H1 (cell line): ENCODE data around the gene ASCC1. TPM values are rescaled to one million over a fixed set of nuclear protein-coding genes. Genes with fewer than 3 reads are reported as not detected.

Experiments
- CTCF ChIA-PET: fragments of 300-600 bp; sonication (Branson Sonifier 250); formaldehyde crosslinking; loops from one replicate; lab custom pipeline; 2021; ENCODE audit not compliant: partially characterized antibody; lab: Charles Lee
- POLR2A ChIA-PET: fragments of 300-600 bp; sonication (Branson Sonifier 250); formaldehyde crosslinking; loops from one replicate; lab custom pipeline; 2021; ENCODE audit warnings: inconsistent platforms; ENCODE audit not compliant: partially characterized antibody; lab: Charles Lee
- DNase-seq, 2 experiments: peaks; one replicate each; pipeline versions ENCODE4 v3.0.0 to v3.0.0-alpha.2; 2010 to 2022; ENCODE audit warnings: low spot score in 2 of 2, low read depth in 1 of 2, mixed read lengths in 1 of 2
- FAIRE-seq: peaks from 2 replicates; lab custom pipeline; 2011; peaks lifted over from hg19 to GRCh38; lab: Jason Lieb, UNC
- H2AFZ ChIP-seq: 2 replicates; pipeline ENCODE4 v1.8.1; 2012; ENCODE audit warnings: low read length, inconsistent platforms
- H2AK5ac ChIP-seq: 2 replicates; pipeline ENCODE4 v1.6.1; 2013; ENCODE audit warnings: low read depth, low read length
- H2BK120ac ChIP-seq: replicated peaks from 2 replicates; pipeline ENCODE3; 2013; ENCODE audit warnings: low read depth, low read length, inconsistent platforms
- H2BK12ac ChIP-seq: 2 replicates; pipeline ENCODE4 v1.6.1; 2013; ENCODE audit warnings: low read depth, low read length
- H2BK15ac ChIP-seq: 2 replicates; pipeline ENCODE4 v1.6.1; 2013; ENCODE audit warnings: low read length
- H2BK20ac ChIP-seq: 2 replicates; pipeline ENCODE4 v1.6.1; 2013; ENCODE audit warnings: low read length
- H2BK5ac ChIP-seq: 2 replicates; pipeline ENCODE4 v1.6.1; 2013; ENCODE audit warnings: low read depth, low read length
- H3K14ac ChIP-seq: 2 replicates; pipeline ENCODE4 v1.6.1; 2013; ENCODE audit warnings: inconsistent platforms; ENCODE audit not compliant: insufficient read length
- H3K18ac ChIP-seq: 2 replicates; pipeline ENCODE4 v1.6.1; 2013; ENCODE audit warnings: low read length; ENCODE audit errors: extremely low read depth
- H3K23ac ChIP-seq: 2 replicates; pipeline ENCODE4 v1.6.1; 2013; ENCODE audit warnings: inconsistent platforms; ENCODE audit not compliant: insufficient read length
- H3K23me2 ChIP-seq: 2 replicates; pipeline ENCODE4 v1.6.1; 2013; ENCODE audit warnings: low read depth, low read length
- H3K27ac ChIP-seq: 2 replicates; pipeline ENCODE4 v1.6.1; 2011; ENCODE audit warnings: low read depth, low read length, inconsistent platforms
- H3K27me3 ChIP-seq, 4 experiments: replicated peaks in 1 of 4; 1 replicate in 1 of 4; 2 replicates in 3 of 4; pipeline versions ENCODE4 v1.6.1 to v1.8.1; 2011 to 2013; ENCODE audit warnings: low read length in 3 of 4, mild to moderate bottlenecking in 3 of 4, inconsistent platforms in 2 of 4, mixed read lengths in 2 of 4, moderate library complexity in 1 of 4; ENCODE audit not compliant: control insufficient read depth in 3 of 4, insufficient read depth in 3 of 4; ENCODE audit errors: extremely low read depth in 1 of 4
- H3K36me3 ChIP-seq, 4 experiments: 2 replicates each; pipeline versions ENCODE4 v1.6.1 to v1.8.1; 2011 to 2013; ENCODE audit warnings: mild to moderate bottlenecking in 4 of 4, low read length in 3 of 4, moderate library complexity in 2 of 4, control low read depth in 1 of 4, inconsistent platforms in 1 of 4; ENCODE audit not compliant: insufficient read depth in 4 of 4, control insufficient read depth in 2 of 4
- H3K4ac ChIP-seq: replicated peaks from 2 replicates; pipeline ENCODE3; 2013; ENCODE audit warnings: low read length, low read depth, mixed read lengths, inconsistent platforms; ENCODE audit not compliant: insufficient read length
- H3K4me1 ChIP-seq, 4 experiments: replicated peaks in 1 of 4; 1 replicate in 1 of 4; 2 replicates in 3 of 4; pipeline versions ENCODE4 v1.6.1 to v1.8.1; 2011 to 2013; ENCODE audit warnings: low read length in 3 of 4, inconsistent platforms in 2 of 4, mixed read lengths in 1 of 4; ENCODE audit not compliant: insufficient read depth in 4 of 4, control insufficient read depth in 3 of 4
- H3K4me2 ChIP-seq, 2 experiments: 2 replicates each; pipeline versions ENCODE4 v1.6.1 to v1.8.1; 2011 to 2013; ENCODE audit warnings: low read depth in 2 of 2, low read length in 2 of 2, control low read depth in 1 of 2, inconsistent platforms in 1 of 2, mild to moderate bottlenecking in 1 of 2; ENCODE audit not compliant: insufficient read depth in 1 of 2
- H3K4me3 ChIP-seq, 4 experiments: fragments of 200-600, 300-600 bp in 1 of 4; sonication (generic), shearing (Covaris generic), sonication (Bioruptor Twin) in 1 of 4; 2 replicates each; pipeline versions ENCODE4 v1.5.1 to v1.8.1; 2011 to 2016; ENCODE audit warnings: low read length in 4 of 4, low read depth in 3 of 4, control low read depth in 2 of 4, inconsistent platforms in 2 of 4, mild to moderate bottlenecking in 2 of 4, mixed read lengths in 1 of 4, moderate library complexity in 1 of 4; ENCODE audit not compliant: insufficient read depth in 2 of 4; ENCODE audit errors: extremely low read depth in 1 of 4
- H3K56ac ChIP-seq: replicated peaks from 2 replicates; pipeline ENCODE3; 2013; ENCODE audit warnings: low read depth, mild to moderate bottlenecking, mixed read lengths, low read length, inconsistent platforms; ENCODE audit not compliant: insufficient read length
- H3K79me1 ChIP-seq: 2 replicates; pipeline ENCODE4 v1.6.1; 2013; ENCODE audit warnings: low read depth, low read length, control low read depth
- H3K79me2 ChIP-seq, 2 experiments: 2 replicates each; pipeline versions ENCODE4 v1.6.1 to v1.8.1; 2012 to 2013; ENCODE audit warnings: low read length in 2 of 2, mild to moderate bottlenecking in 2 of 2, inconsistent platforms in 1 of 2; ENCODE audit not compliant: insufficient read depth in 2 of 2, control insufficient read depth in 1 of 2
- H3K9ac ChIP-seq, 4 experiments: replicated peaks in 1 of 4; 1 replicate in 1 of 4; 2 replicates in 3 of 4; pipeline versions ENCODE4 v1.6.1 to v1.8.1; 2011 to 2013; ENCODE audit warnings: low read depth in 3 of 4, low read length in 3 of 4, control low read depth in 2 of 4, mild to moderate bottlenecking in 2 of 4, moderate library complexity in 2 of 4, inconsistent platforms in 1 of 4; ENCODE audit errors: extremely low read depth in 1 of 4
- H3K9me3 ChIP-seq, 2 experiments: 2 replicates each; pipeline versions ENCODE4 v1.6.1 to v1.8.1; 2012 to 2013; ENCODE audit warnings: mild to moderate bottlenecking in 2 of 2, moderate library complexity in 2 of 2, control low read depth in 1 of 2, inconsistent platforms in 1 of 2, low read depth in 1 of 2, low read length in 1 of 2, mixed read lengths in 1 of 2; ENCODE audit not compliant: insufficient read depth in 2 of 2
- H4K20me1 ChIP-seq, 2 experiments: replicated peaks in 1 of 2; 2 replicates each; pipeline versions ENCODE3 to v1.8.1; 2011 to 2013; ENCODE audit warnings: inconsistent platforms in 2 of 2, low read length in 2 of 2, mild to moderate bottlenecking in 1 of 2; ENCODE audit not compliant: insufficient read depth in 2 of 2, control insufficient read depth in 1 of 2
- H4K5ac ChIP-seq: 2 replicates; pipeline ENCODE4 v1.6.1; 2013; ENCODE audit warnings: low read length, low read depth, mixed read lengths, inconsistent platforms; ENCODE audit not compliant: insufficient read length
- H4K8ac ChIP-seq: 2 replicates; pipeline ENCODE4 v1.8.0; 2013; ENCODE audit warnings: mild to moderate bottlenecking, moderate library complexity, low read length, inconsistent platforms; ENCODE audit not compliant: insufficient read depth; ENCODE audit errors: extremely low read depth
- H4K91ac ChIP-seq: replicated peaks from 2 replicates; pipeline ENCODE3; 2013; ENCODE audit warnings: low read length, mixed read lengths, inconsistent platforms; ENCODE audit not compliant: insufficient read length
- ASH2L ChIP-seq: fragments of 200-600, 300-600 bp; sonication (generic); IDR thresholded peaks from one replicate; pipeline ENCODE4 v1.7.1; 2017; ENCODE audit warnings: low read length
- CBX5 ChIP-seq: fragments of 300-800, 300-1000 bp; sonication (generic); IDR thresholded peaks from 2 replicates; pipeline ENCODE4 v1.7.1; 2016; ENCODE audit warnings: antibody characterized with exemption, low read length, low read depth
- CREB1 ChIP-seq: IDR thresholded peaks from 2 replicates; pipeline ENCODE4 v1.6.1; 2012; ENCODE audit warnings: inconsistent platforms
- HDAC6 ChIP-seq: IDR thresholded peaks from one replicate; pipeline ENCODE4 v1.7.1; 2012; ENCODE audit warnings: low read depth, mild to moderate bottlenecking, inconsistent platforms, low read length, moderate library complexity
- JUND ChIP-seq: IDR thresholded peaks from 2 replicates; pipeline ENCODE4 v1.6.1; 2011; ENCODE audit warnings: mild to moderate bottlenecking, improper control_type of control experiment, low read length
- MAFK ChIP-seq: IDR thresholded peaks from 2 replicates; pipeline ENCODE4 v1.6.1; 2012; ENCODE audit warnings: low read depth, mild to moderate bottlenecking, improper control_type of control experiment, low read length
- NANOG ChIP-seq: IDR thresholded peaks from 2 replicates; pipeline ENCODE4 v1.6.1; 2011; ENCODE audit warnings: low read length, low read depth, mild to moderate bottlenecking, inconsistent platforms; ENCODE audit not compliant: insufficient read depth, poor library complexity, severe bottlenecking
- SIN3A ChIP-seq, 2 experiments: IDR thresholded peaks in 1 of 2; conservative IDR thresholded peaks in 1 of 2; 2 replicates each; pipeline ENCODE4 v1.6.1; 2011 to 2012; ENCODE audit warnings: low read length in 2 of 2, improper control_type of control experiment in 1 of 2, low read depth in 1 of 2, mild to moderate bottlenecking in 1 of 2
- SP1 ChIP-seq: IDR thresholded peaks from 2 replicates; pipeline ENCODE4 v1.6.1; 2011; ENCODE audit warnings: low read depth, low read length
- SRF ChIP-seq: IDR thresholded peaks from 2 replicates; pipeline ENCODE4 v1.6.1; 2011; ENCODE audit warnings: mild to moderate bottlenecking, low read depth, low read length, moderate library complexity
- TBP ChIP-seq: IDR thresholded peaks from 2 replicates; pipeline ENCODE4 v1.6.1; 2011; ENCODE audit warnings: low read depth, low read length, improper control_type of control experiment
- TCF12 ChIP-seq: IDR thresholded peaks from 2 replicates; pipeline ENCODE4 v1.6.1; 2011; ENCODE audit warnings: low read depth, mild to moderate bottlenecking, low read length
- USF2 ChIP-seq: IDR thresholded peaks from 2 replicates; pipeline ENCODE4 v1.6.1; 2011; ENCODE audit warnings: low read length, improper control_type of control experiment
- WGBS, 2 experiments: shearing (Covaris generic) in 1 of 2; methylation state at CpG; one replicate each; pipeline versions ENCODE4 v1.1.6 to v1.1.7; 2013 to 2015; ENCODE audit warnings: low lambda C conversion rate in 2 of 2, mixed read lengths in 2 of 2, inconsistent platforms in 1 of 2, low coverage in 1 of 2, missing lambda C conversion rate in 1 of 2; ENCODE audit not compliant: insufficient replicate concordance in 2 of 2, insufficient coverage in 1 of 2, insufficient read length in 1 of 2; ENCODE audit errors: extremely low coverage in 1 of 2, missing lambda C conversion rate in 1 of 2; 5-methylcytosine and 5-hydroxymethylcytosine counted together
- polyA plus RNA-seq, 7 experiments: library from polyadenylated mRNA; depleted of rRNA in 3 of 7; stranded (reverse) in 5 of 7; unstranded in 2 of 7; fragments of >200 nt in 5 of 7; fragments of 200-250 nt in 2 of 7; gene quantifications; 1 replicate in 5 of 7; 2 replicates in 1 of 7; 4 replicates in 1 of 7; pipeline versions ENCODE4 v1.2.1 to v1.2.3, GENCODE V29; 2011 to 2013; ENCODE audit warnings: missing spikeins in 2 of 7, mixed read lengths in 2 of 7
- total RNA-seq: library from RNA; stranded (reverse); fragmentation: NEBNext Ultra II Directional; extraction: Animal tissue kit (Norgen Biotek cat#: 25700); gene quantifications from 2 replicates; pipeline ENCODE4 v1.2.1, GENCODE V29; 2021

Gene ASCC1
- total and polyA plus RNA-seq, 2 of the 8 experiments (the other 6 are each of a cell fraction or from before 2014, with no cell fraction given), result 25.6 to 35.8 TPM

GRCh38 chr10:72092987-72093386, 123.1 kb downstream of the ASCC1 start:
- no peak for DNase-seq
- Histone ChIP-seq H3K4me2 (no peak overlapping the region), H2BK15ac (no peak overlapping the region), H3K23ac (no peak overlapping the region), H3K9ac (no peak overlapping the region), H3K4me3 (no peak overlapping the region), H3K23me2 (peaks cover 2% of the 10 kb centered on the region; the same call in 1 of the 2 replicates), H3K79me1 (no peaks in the 10 kb centered on the region), H4K91ac (no peak overlapping the region), H2BK120ac (no peak overlapping the region), H3K9me3 (no peaks in the 10 kb centered on the region), H3K79me2 (no peaks in the 10 kb centered on the region), H3K27ac (no peak overlapping the region), H2AFZ (no peak overlapping the region), H3K4me1 (peaks cover 3 to 8% (median 5%) of the 10 kb centered on the region in 4 experiments; a peak in 6 of 7 replicates), H4K8ac (no peak overlapping the region), H2BK5ac (no peak overlapping the region), H4K20me1 (no peaks in the 10 kb centered on the region), H3K18ac (no peak overlapping the region), H3K4ac (no peak overlapping the region), H3K14ac (no peak overlapping the region), H3K27me3 (peaks cover 4 to 18% (median 13%) of the 10 kb centered on the region in 4 experiments), H4K5ac (no peak overlapping the region), H2BK12ac (no peak overlapping the region), H3K56ac (no peak overlapping the region), H2AK5ac (no peak overlapping the region), H2BK20ac (no peak overlapping the region), H3K36me3 (peaks cover 0 to 7% (median 2%) of the 10 kb centered on the region in 4 experiments; a peak in 4 of 8 replicates)
- POLR2A ChIA-PET, result interaction anchor here (0.6 to 0.9 kb wide), 2 partner anchors 159 to 181 kb away, joined by 3 read pairs; partner anchors contain the start of gene DDIT4
- FAIRE-seq, result no peak
- CTCF ChIA-PET, result interaction anchor here (0.6 to 1.7 kb wide), 4 partner anchors 16 to 253 kb away, joined by 3 to 5 read pairs (median 4); no protein-coding TSS in a partner anchor
- WGBS, 2 experiments, result 91% methylated on average over 2 of the region's 2 CpGs; no CpG with 5 or more reads in 1 of the 2 experiments
- TF ChIP-seq CBX5, result no peak
- no peak for TF ChIP-seq HDAC6
- TF ChIP-seq JUND, result no peak
- no peak for TF ChIP-seq TBP
- TF ChIP-seq ASH2L, result no peak
- TF ChIP-seq USF2, result no peak
- no peak for TF ChIP-seq MAFK
- no peak for TF ChIP-seq NANOG
- no peak for TF ChIP-seq SRF
- TF ChIP-seq TCF12, result no peak
- no peak for TF ChIP-seq SP1
- TF ChIP-seq CREB1, result no peak
- TF ChIP-seq SIN3A (conservative IDR thresholded peaks at IDR 0.05 in 1 of 2, IDR thresholded peaks at IDR 0.05 in 1 of 2; ENCODE audit: low read depth in 1 of 2, low read length in 2 of 2), result no peak
